NCI-H446 treated with DMSO at 0.1 percent for 48 hours (cell line): ENCODE measurements around the gene TAF7L.

Experiments
- DNase-seq: peaks from one replicate; lab custom pipeline; 2025; lab: John Stamatoyannopoulos, UW

Gene TAF7L

GRCh38 chrX:101220662-101221260 is 70.4 kb downstream of the TAF7L start:
- DNase-seq: no peak

GRCh38 chrX:101219864-101220346 is 71.2 kb downstream of the TAF7L start:
- DNase-seq: no peak

- no peak for DNase-seq
Measured at GRCh38 chrX:101219116-101219863, 71.8 kb downstream of the TAF7L start, which contains the start of gene DRP2. DRP2 (plus strand) TSS chrX:101219786; CDS start chrX:101231648, 11,862 bp downstream.
